ENCODE measurements around the gene CYLD. TPM values are rescaled to one million over a fixed set of nuclear protein-coding genes. Genes with fewer than 3 reads are reported as not detected.

The CYLD gene
- total RNA-seq, 1 experiment from 2014 or later = 11.9 TPM

GRCh38 chr16:50846511-50846910 lies 104.6 kb downstream of the CYLD start:
- no peaks in the 10 kb centered on the region for H3K9me3 ChIP-seq (ENCODE audit: control insufficient read depth in 1 of 2, insufficient read depth in 1 of 2, low read depth in 1 of 2, low read length in 2 of 2)
- no peaks in the 10 kb centered on the region for H3K9me2 ChIP-seq (ENCODE audit: insufficient read depth)
- TF ChIP-seq ZNF274 (IDR thresholded peaks at IDR 0.05; ENCODE audit: low read depth, low read length) = no peak
- TF ChIP-seq ZBTB33 (IDR thresholded peaks at IDR 0.05; ENCODE audit: extremely low read depth, insufficient replicate concordance, low read length) = no peak
- no peak for TF ChIP-seq RAD21 (IDR thresholded peaks at IDR 0.05; ENCODE audit: low read depth)
- no peak for TF ChIP-seq JUND (IDR thresholded peaks at IDR 0.05)
- no peak for TF ChIP-seq EGR1 (IDR thresholded peaks at IDR 0.05; ENCODE audit: low read depth)
- TF ChIP-seq POLR2A (IDR thresholded peaks at IDR 0.05; ENCODE audit: borderline replicate concordance, extremely low read depth, insufficient read depth, insufficient read length) = no peak
- TF ChIP-seq TCF7L2 (IDR thresholded peaks at IDR 0.05; ENCODE audit: borderline replicate concordance, extremely low read depth, insufficient read depth, insufficient read length) = no peak
- TF ChIP-seq EZH2phosphoT487 (IDR thresholded peaks at IDR 0.05; ENCODE audit: borderline replicate concordance) = no peak
- no peak for TF ChIP-seq ZFX (IDR thresholded peaks at IDR 0.05)
- no peak for TF ChIP-seq CTCF (IDR thresholded peaks at IDR 0.05 in 2 of 3, conservative IDR thresholded peaks at IDR 0.05 in 1 of 3; ENCODE audit: borderline replicate concordance in 1 of 3, insufficient read depth in 1 of 3, low read depth in 2 of 3, low read length in 2 of 3)
- no peak for TF ChIP-seq ELF1 (IDR thresholded peaks at IDR 0.05; ENCODE audit: borderline replicate concordance, low read depth)
- no peak for TF ChIP-seq MAX (IDR thresholded peaks at IDR 0.05)
- TF ChIP-seq SRF (IDR thresholded peaks at IDR 0.05; ENCODE audit: low read depth) = no peak
- no peak for TF ChIP-seq ATF3 (IDR thresholded peaks at IDR 0.05)
- TF ChIP-seq SIN3A (IDR thresholded peaks at IDR 0.05; ENCODE audit: low read depth) = no peak
- no peak for TF ChIP-seq CEBPB (IDR thresholded peaks at IDR 0.05; ENCODE audit: low read depth)
- no peak for TF ChIP-seq POLR2AphosphoS5 (IDR thresholded peaks at IDR 0.05; ENCODE audit: low read depth, low read length)
- no peak for TF ChIP-seq EZH2 (IDR thresholded peaks at IDR 0.05)
- no peak for TF ChIP-seq REST (IDR thresholded peaks at IDR 0.05; ENCODE audit: low read depth)
- no peak for TF ChIP-seq FOSL1 (IDR thresholded peaks at IDR 0.05; ENCODE audit: low read depth)
- ATAC-seq (no peak), DNase-seq (ENCODE audit: low read depth, low spot score) (no peak)
- no peak overlapping the region for H3K4me3 ChIP-seq (replicated peaks in 1 of 2; ENCODE audit: low read depth in 1 of 2, low read length in 2 of 2)
- ChIA-PET CTCF (no interaction called here), POLR2A (no interaction called here), RAD21 (ENCODE audit: low non-redundant PET in 1 of 2, low total read pairs in 2 of 2, uncharacterized antibody in 2 of 2, unreplicated experiment in 2 of 2) (no interaction called here)
- H3K27ac ChIP-seq (ENCODE audit: low read depth, low read length) = no peak overlapping the region
- no TSS peak for BruUV-seq (replicated peaks)
- H3K9ac ChIP-seq (ENCODE audit: low read length) = no peak overlapping the region
- no peaks in the 10 kb centered on the region for H3K79me2 ChIP-seq (ENCODE audit: insufficient read depth, low read length)
- H4K20me1 ChIP-seq (ENCODE audit: insufficient read depth) = no peaks in the 10 kb centered on the region
- no peaks in the 10 kb centered on the region for H3K36me3 ChIP-seq (ENCODE audit: control insufficient read depth in 1 of 2, insufficient read depth in 2 of 2, low read length in 2 of 2)
- H2AFZ ChIP-seq (ENCODE audit: low read depth, low read length, poor library complexity, severe bottlenecking) = no peak overlapping the region
- intact Hi-C loops (cut with micrococcal nuclease) = no loop called here
- H3K27me3 ChIP-seq (ENCODE audit: insufficient read depth, low read length) = peaks cover 5% of the 10 kb centered on the region; the same call in 1 of the 2 replicates
- no peak overlapping the region for H3K4me2 ChIP-seq (ENCODE audit: low read length)
- no peaks in the 10 kb centered on the region for H3K4me1 ChIP-seq (ENCODE audit: control insufficient read depth in 1 of 2, insufficient read depth in 2 of 2, low read length in 2 of 2)
